HEK293 (cell line): ENCODE results near the gene ABHD17C.

Experiments
- GLI4 ChIP-seq: fragments of 450-650 bp; formaldehyde crosslinking; IDR thresholded peaks from 2 replicates; pipeline ENCODE4 v1.5.1; 2016; ENCODE audit warnings: missing biosample characterization, missing genetic modification characterization
- KLF10 ChIP-seq: fragments of 450-650 bp; IDR thresholded peaks from 2 replicates; pipeline ENCODE4 v1.5.1; 2018; ENCODE audit warnings: missing biosample characterization, mild to moderate bottlenecking, missing genetic modification characterization
- YY1 ChIP-seq: fragments of 450-650 bp; formaldehyde crosslinking; IDR thresholded peaks from 2 replicates; pipeline ENCODE4 v1.5.1; 2018; ENCODE audit warnings: missing biosample characterization, missing genetic modification characterization
- ZNF302 ChIP-seq: fragments of 450-650 bp; formaldehyde crosslinking; IDR thresholded peaks from 2 replicates; pipeline ENCODE4 v1.5.1; 2016; ENCODE audit warnings: missing biosample characterization, missing genetic modification characterization, low read depth
- ZNF48 ChIP-seq: fragments of 450-650 bp; formaldehyde crosslinking; IDR thresholded peaks from 2 replicates; pipeline ENCODE4 v1.5.1; 2016; ENCODE audit warnings: missing biosample characterization, missing genetic modification characterization
- ZNF514 ChIP-seq: fragments of 450-650 bp; formaldehyde crosslinking; IDR thresholded peaks from 2 replicates; pipeline ENCODE4 v1.5.1; 2016; ENCODE audit warnings: missing biosample characterization, missing genetic modification characterization
- ZNF544 ChIP-seq: fragments of 450-650 bp; formaldehyde crosslinking; IDR thresholded peaks from 2 replicates; pipeline ENCODE4 v1.5.0; 2017; ENCODE audit warnings: missing biosample characterization, missing genetic modification characterization
- ZNF747 ChIP-seq: fragments of 450-650 bp; formaldehyde crosslinking; IDR thresholded peaks from 2 replicates; pipeline ENCODE4 v1.5.1; 2016; ENCODE audit warnings: missing biosample characterization, missing genetic modification characterization
- ZXDB ChIP-seq: fragments of 450-650 bp; formaldehyde crosslinking; IDR thresholded peaks from 2 replicates; pipeline ENCODE4 v1.5.1; 2016; ENCODE audit warnings: missing biosample characterization, missing genetic modification characterization
- TF ChIP-seq, protein P1 (sequence below): fragments of 450-650 bp; formaldehyde crosslinking; IDR thresholded peaks from 2 replicates; pipeline ENCODE4 v1.5.1; 2016; ENCODE audit warnings: missing biosample characterization, missing genetic modification characterization
- TF ChIP-seq, protein P2 (sequence below): fragments of 450-650 bp; formaldehyde crosslinking; IDR thresholded peaks from 2 replicates; pipeline ENCODE4 v1.5.1; 2016; ENCODE audit warnings: missing biosample characterization, missing genetic modification characterization
- TF ChIP-seq, protein P3 (sequence below): fragments of 450-650 bp; formaldehyde crosslinking; IDR thresholded peaks from 2 replicates; pipeline ENCODE4 v1.5.1; 2016; ENCODE audit warnings: missing biosample characterization, missing genetic modification characterization
- TF ChIP-seq, protein P4 (sequence below): sonication (generic); formaldehyde crosslinking; IDR thresholded peaks from 2 replicates; pipeline ENCODE4 v1.8.1; 2022; ENCODE audit warnings: mild to moderate bottlenecking, moderate library complexity, missing genetic modification reagents

DNA sequence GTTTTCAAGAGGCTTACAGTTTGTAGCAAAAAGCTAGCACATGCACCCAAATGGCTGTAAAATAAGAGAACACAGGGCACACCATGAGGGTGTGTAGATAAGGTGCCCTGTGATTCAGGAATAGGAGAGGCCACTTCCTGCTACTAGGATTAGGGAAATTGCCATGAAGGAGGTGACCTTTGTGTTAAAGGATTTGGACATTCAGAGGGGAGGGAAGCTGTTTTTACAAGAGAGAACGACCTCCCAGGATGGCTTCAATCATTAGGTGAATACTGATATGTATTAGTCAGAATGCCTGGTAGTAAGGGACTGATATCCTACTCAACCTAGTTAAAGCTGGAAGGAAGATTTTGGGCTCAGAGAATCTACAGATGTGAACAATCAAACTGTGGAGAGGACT is 35.7 kb upstream of the ABHD17C start:
- TF ChIP-seq, protein P1, sequence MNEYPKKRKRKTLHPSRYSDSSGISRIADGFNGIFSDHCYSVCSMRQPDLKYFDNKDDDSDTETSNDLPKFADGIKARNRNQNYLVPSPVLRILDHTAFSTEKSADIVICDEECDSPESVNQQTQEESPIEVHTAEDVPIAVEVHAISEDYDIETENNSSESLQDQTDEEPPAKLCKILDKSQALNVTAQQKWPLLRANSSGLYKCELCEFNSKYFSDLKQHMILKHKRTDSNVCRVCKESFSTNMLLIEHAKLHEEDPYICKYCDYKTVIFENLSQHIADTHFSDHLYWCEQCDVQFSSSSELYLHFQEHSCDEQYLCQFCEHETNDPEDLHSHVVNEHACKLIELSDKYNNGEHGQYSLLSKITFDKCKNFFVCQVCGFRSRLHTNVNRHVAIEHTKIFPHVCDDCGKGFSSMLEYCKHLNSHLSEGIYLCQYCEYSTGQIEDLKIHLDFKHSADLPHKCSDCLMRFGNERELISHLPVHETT (tag by site-specific recombination), result no peak
- TF ChIP-seq ZNF302 (tag by site-specific recombination) (no peak), ZNF514 (no peak), YY1 (tag by site-specific recombination) (no peak), KLF10 (no peak), ZNF747 (no peak), ZNF544 (tag by site-specific recombination) (no peak), ZNF48 (tag by site-specific recombination) (no peak), ZXDB (tag by site-specific recombination) (no peak), GLI4 (no peak)
- TF ChIP-seq, protein P2, sequence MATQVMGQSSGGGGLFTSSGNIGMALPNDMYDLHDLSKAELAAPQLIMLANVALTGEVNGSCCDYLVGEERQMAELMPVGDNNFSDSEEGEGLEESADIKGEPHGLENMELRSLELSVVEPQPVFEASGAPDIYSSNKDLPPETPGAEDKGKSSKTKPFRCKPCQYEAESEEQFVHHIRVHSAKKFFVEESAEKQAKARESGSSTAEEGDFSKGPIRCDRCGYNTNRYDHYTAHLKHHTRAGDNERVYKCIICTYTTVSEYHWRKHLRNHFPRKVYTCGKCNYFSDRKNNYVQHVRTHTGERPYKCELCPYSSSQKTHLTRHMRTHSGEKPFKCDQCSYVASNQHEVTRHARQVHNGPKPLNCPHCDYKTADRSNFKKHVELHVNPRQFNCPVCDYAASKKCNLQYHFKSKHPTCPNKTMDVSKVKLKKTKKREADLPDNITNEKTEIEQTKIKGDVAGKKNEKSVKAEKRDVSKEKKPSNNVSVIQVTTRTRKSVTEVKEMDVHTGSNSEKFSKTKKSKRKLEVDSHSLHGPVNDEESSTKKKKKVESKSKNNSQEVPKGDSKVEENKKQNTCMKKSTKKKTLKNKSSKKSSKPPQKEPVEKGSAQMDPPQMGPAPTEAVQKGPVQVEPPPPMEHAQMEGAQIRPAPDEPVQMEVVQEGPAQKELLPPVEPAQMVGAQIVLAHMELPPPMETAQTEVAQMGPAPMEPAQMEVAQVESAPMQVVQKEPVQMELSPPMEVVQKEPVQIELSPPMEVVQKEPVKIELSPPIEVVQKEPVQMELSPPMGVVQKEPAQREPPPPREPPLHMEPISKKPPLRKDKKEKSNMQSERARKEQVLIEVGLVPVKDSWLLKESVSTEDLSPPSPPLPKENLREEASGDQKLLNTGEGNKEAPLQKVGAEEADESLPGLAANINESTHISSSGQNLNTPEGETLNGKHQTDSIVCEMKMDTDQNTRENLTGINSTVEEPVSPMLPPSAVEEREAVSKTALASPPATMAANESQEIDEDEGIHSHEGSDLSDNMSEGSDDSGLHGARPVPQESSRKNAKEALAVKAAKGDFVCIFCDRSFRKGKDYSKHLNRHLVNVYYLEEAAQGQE (tag by site-specific recombination), result no peak
- TF ChIP-seq, protein P3, sequence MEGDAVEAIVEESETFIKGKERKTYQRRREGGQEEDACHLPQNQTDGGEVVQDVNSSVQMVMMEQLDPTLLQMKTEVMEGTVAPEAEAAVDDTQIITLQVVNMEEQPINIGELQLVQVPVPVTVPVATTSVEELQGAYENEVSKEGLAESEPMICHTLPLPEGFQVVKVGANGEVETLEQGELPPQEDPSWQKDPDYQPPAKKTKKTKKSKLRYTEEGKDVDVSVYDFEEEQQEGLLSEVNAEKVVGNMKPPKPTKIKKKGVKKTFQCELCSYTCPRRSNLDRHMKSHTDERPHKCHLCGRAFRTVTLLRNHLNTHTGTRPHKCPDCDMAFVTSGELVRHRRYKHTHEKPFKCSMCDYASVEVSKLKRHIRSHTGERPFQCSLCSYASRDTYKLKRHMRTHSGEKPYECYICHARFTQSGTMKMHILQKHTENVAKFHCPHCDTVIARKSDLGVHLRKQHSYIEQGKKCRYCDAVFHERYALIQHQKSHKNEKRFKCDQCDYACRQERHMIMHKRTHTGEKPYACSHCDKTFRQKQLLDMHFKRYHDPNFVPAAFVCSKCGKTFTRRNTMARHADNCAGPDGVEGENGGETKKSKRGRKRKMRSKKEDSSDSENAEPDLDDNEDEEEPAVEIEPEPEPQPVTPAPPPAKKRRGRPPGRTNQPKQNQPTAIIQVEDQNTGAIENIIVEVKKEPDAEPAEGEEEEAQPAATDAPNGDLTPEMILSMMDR (tag by site-specific recombination), result no peak
- TF ChIP-seq, protein P4, sequence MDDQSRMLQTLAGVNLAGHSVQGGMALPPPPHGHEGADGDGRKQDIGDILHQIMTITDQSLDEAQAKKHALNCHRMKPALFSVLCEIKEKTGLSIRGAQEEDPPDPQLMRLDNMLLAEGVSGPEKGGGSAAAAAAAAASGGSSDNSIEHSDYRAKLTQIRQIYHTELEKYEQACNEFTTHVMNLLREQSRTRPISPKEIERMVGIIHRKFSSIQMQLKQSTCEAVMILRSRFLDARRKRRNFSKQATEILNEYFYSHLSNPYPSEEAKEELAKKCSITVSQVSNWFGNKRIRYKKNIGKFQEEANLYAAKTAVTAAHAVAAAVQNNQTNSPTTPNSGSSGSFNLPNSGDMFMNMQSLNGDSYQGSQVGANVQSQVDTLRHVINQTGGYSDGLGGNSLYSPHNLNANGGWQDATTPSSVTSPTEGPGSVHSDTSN (CRISPR knock-in tag), result no peak
